Neural progenitor cell (in vitro differentiated cells): ENCODE results near the gene MPP2. TPM values are rescaled to one million over a fixed set of nuclear protein-coding genes. Genes with fewer than 3 reads are reported as not detected.

ENCODE experiments used
- DNase-seq: peaks from one replicate; pipeline ENCODE4 v3.0.0-alpha.2; 2016; ENCODE audit warnings: low spot score
- H2AFZ ChIP-seq: fragments of 200-600 bp; sonication (generic); replicated peaks from 2 replicates; pipeline ENCODE4 v1.6.1; 2016; ENCODE audit warnings: antibody characterized with exemption
- H3F3A ChIP-seq: fragments of 200-600 bp; sonication (generic); 2 replicates; pipeline ENCODE4 v1.6.1; 2016; ENCODE audit warnings: antibody characterized with exemption, low read depth
- H3K27ac ChIP-seq: fragments of 200-600 bp; sonication (generic); 2 replicates; pipeline ENCODE4 v1.5.1; 2016; ENCODE audit warnings: mild to moderate bottlenecking
- H3K27me3 ChIP-seq: fragments of 200-600 bp; sonication (generic); 2 replicates; pipeline ENCODE4 v1.6.1; 2016; ENCODE audit warnings: mild to moderate bottlenecking, moderate library complexity
- H3K36me3 ChIP-seq: fragments of 200-600 bp; sonication (generic); 2 replicates; pipeline ENCODE4 v1.5.1; 2016
- H3K4me1 ChIP-seq: fragments of 200-600 bp; sonication (generic); 2 replicates; pipeline ENCODE4 v1.6.1; 2016; ENCODE audit warnings: mixed run types
- H3K4me2 ChIP-seq: fragments of 200-600 bp; sonication (generic); 2 replicates; pipeline ENCODE4 v1.6.1; 2016
- H3K4me3 ChIP-seq: fragments of 200-600 bp; sonication (generic); 2 replicates; pipeline ENCODE4 v1.5.1; 2016
- H3K79me2 ChIP-seq: fragments of 200-600 bp; sonication (generic); 2 replicates; pipeline ENCODE4 v1.6.1; 2016; ENCODE audit warnings: low read depth
- H3K9ac ChIP-seq: fragments of 200-600 bp; sonication (generic); 2 replicates; pipeline ENCODE4 v1.6.1; 2016
- H3K9me3 ChIP-seq: fragments of 200-600 bp; sonication (generic); 2 replicates; pipeline ENCODE4 v1.5.1; 2016; ENCODE audit warnings: low read depth
- H4K20me1 ChIP-seq: fragments of 200-600 bp; sonication (generic); 2 replicates; pipeline ENCODE4 v1.6.1; 2016; ENCODE audit warnings: low read depth
- H3K27ac Mint-ChIP-seq: 3 replicates; pipeline ENCODE4 v1.8.0; 2021; ENCODE audit warnings: mixed read lengths
- H3K27me3 Mint-ChIP-seq: 2 replicates; pipeline ENCODE4 v1.8.0; 2022; ENCODE audit warnings: low read depth, mild to moderate bottlenecking, inconsistent platforms, moderate library complexity, mixed read lengths; ENCODE audit not compliant: insufficient read depth
- H3K36me3 Mint-ChIP-seq: 3 replicates; pipeline ENCODE4 v1.8.0; 2021; ENCODE audit warnings: mixed read lengths
- H3K4me1 Mint-ChIP-seq: 3 replicates; pipeline ENCODE4 v1.8.0; 2021; ENCODE audit warnings: mixed read lengths
- H3K4me3 Mint-ChIP-seq: 3 replicates; pipeline ENCODE4 v1.8.0; 2021; ENCODE audit warnings: mild to moderate bottlenecking, moderate library complexity, mixed read lengths
- H3K9me3 Mint-ChIP-seq: 3 replicates; pipeline ENCODE4 v1.8.0; 2020; ENCODE audit warnings: mixed read lengths
- EZH2 ChIP-seq: fragments of 200-600 bp; sonication (generic); IDR thresholded peaks from 2 replicates; pipeline ENCODE4 v1.6.1; 2017; ENCODE audit warnings: antibody characterized with exemption, mild to moderate bottlenecking, moderate library complexity
- EZH2phosphoT487 ChIP-seq: fragments of 200-600 bp; sonication (generic); IDR thresholded peaks from 2 replicates; pipeline ENCODE4 v1.6.1; 2017; ENCODE audit warnings: antibody characterized with exemption
- total RNA-seq: library from RNA; depleted of rRNA; stranded (reverse); fragments of >200 nt; gene quantifications from 2 replicates; pipeline ENCODE4 v1.2.3, GENCODE V29; 2015; ENCODE audit warnings: low replicate concordance
- TF ChIP-seq, protein P1 (sequence below): fragments of 200-600 bp; sonication (generic); IDR thresholded peaks from 2 replicates; pipeline ENCODE4 v1.5.1; 2017; ENCODE audit warnings: antibody characterized with exemption, mild to moderate bottlenecking

MPP2 gene, protein sequence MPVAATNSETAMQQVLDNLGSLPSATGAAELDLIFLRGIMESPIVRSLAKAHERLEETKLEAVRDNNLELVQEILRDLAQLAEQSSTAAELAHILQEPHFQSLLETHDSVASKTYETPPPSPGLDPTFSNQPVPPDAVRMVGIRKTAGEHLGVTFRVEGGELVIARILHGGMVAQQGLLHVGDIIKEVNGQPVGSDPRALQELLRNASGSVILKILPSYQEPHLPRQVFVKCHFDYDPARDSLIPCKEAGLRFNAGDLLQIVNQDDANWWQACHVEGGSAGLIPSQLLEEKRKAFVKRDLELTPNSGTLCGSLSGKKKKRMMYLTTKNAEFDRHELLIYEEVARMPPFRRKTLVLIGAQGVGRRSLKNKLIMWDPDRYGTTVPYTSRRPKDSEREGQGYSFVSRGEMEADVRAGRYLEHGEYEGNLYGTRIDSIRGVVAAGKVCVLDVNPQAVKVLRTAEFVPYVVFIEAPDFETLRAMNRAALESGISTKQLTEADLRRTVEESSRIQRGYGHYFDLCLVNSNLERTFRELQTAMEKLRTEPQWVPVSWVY
- total RNA-seq, result 7.8 and 24.5 TPM in 2 replicates

DNA sequence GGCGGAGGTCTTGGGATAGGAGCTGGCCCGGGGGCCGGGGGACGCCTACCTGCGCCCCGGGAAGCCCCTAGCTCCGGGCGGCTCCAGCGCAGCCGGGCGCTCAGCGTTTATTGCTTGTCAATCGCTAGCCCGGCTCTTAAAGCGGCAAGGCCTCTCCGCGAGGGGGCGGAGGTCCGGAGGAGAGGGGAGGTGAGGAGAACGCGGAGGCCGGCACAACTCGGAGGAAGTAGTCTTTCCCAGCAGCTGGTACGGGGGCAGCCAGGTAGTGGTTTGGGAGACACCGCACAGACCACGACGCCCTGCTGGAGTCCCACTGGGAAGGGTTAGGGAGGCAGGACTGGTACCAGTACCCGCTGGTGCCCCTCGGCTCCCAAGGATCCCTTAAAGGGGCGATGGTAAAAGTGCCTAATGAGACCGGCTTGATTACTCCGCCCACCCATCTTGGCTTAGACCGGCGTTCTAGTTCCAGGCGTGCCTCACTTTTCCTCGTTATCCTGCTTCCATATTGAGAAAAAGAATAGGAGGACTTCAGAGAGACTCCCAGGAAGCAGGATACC is at the start of gene MPP2:
MPP2 (minus strand) TSS at position 112 of the 557 bp plus-strand sequence. CDS start 3,076 bp downstream, outside the sequence.
- peaks cover 9% of the 10 kb centered on the region for H3K27me3 Mint-ChIP-seq
- no peaks in the 10 kb centered on the region for H3K9me3 ChIP-seq
- H3K4me2 ChIP-seq, result peak within 1 kb of the TSS; percentile 93
- H3K36me3 Mint-ChIP-seq, result no peaks in the 10 kb centered on the region
- H3K36me3 ChIP-seq, result no peaks in the 10 kb centered on the region
- H3K4me1 Mint-ChIP-seq, result peaks cover 28% of the 10 kb centered on the region
- peak within 1 kb of the TSS; percentile 90 for H3K4me3 Mint-ChIP-seq
- peaks cover 51% of the 10 kb centered on the region for H3F3A ChIP-seq
- peak within 1 kb of the TSS; percentile 76 for H3K4me3 ChIP-seq
- peaks cover 31% of the 10 kb centered on the region for H3K4me1 ChIP-seq
- no peaks in the 10 kb centered on the region for H4K20me1 ChIP-seq
- H3K9me3 Mint-ChIP-seq, result no peaks in the 10 kb centered on the region
- H3K27me3 ChIP-seq, result peaks cover 11% of the 10 kb centered on the region
- no peak within 1 kb of the TSS for H3K27ac ChIP-seq
- no peaks in the 10 kb centered on the region for H3K79me2 ChIP-seq
- H3K27ac Mint-ChIP-seq, result peak within 1 kb of the TSS; percentile 69
- DNase-seq, result peak; percentile 95
- no peak within 1 kb of the TSS for H3K9ac ChIP-seq
- TF ChIP-seq, protein P1, sequence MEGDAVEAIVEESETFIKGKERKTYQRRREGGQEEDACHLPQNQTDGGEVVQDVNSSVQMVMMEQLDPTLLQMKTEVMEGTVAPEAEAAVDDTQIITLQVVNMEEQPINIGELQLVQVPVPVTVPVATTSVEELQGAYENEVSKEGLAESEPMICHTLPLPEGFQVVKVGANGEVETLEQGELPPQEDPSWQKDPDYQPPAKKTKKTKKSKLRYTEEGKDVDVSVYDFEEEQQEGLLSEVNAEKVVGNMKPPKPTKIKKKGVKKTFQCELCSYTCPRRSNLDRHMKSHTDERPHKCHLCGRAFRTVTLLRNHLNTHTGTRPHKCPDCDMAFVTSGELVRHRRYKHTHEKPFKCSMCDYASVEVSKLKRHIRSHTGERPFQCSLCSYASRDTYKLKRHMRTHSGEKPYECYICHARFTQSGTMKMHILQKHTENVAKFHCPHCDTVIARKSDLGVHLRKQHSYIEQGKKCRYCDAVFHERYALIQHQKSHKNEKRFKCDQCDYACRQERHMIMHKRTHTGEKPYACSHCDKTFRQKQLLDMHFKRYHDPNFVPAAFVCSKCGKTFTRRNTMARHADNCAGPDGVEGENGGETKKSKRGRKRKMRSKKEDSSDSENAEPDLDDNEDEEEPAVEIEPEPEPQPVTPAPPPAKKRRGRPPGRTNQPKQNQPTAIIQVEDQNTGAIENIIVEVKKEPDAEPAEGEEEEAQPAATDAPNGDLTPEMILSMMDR, result peak; percentile 17
- TF ChIP-seq EZH2phosphoT487 (no peak), EZH2 (no peak)
- peak within 1 kb of the TSS; percentile 95 for H2AFZ ChIP-seq

DNA sequence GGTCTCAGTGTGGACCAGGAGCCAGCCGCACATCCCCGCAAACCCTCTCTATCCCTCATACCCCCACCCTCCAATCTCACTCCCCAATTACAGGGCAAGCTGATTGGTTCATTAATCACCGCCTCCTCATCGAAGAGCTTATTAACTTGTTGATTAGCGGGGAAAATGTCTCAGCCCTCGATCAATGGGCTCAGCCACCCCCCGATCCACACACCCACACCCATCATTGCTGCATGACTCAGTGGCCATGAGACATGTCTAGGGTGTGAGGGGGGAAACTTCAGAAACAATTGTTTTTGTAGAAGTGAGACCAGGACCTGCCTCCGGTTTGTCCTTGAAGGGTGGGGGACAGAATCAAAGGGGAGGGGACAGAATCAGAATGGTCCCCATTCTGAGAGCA is 48.9 kb upstream of the MPP2 start:
- Mint-ChIP-seq H3K4me1 (peaks cover 10% of the 10 kb centered on the region), H3K4me3 (no peak overlapping the region), H3K27me3 (peaks cover 43% of the 10 kb centered on the region), H3K36me3 (no peaks in the 10 kb centered on the region), H3K27ac (no peak overlapping the region), H3K9me3 (no peaks in the 10 kb centered on the region)
- Histone ChIP-seq H3F3A (peaks cover 27% of the 10 kb centered on the region), H3K4me1 (no peaks in the 10 kb centered on the region), H3K9ac (no peak overlapping the region), H3K4me2 (no peak overlapping the region), H4K20me1 (no peaks in the 10 kb centered on the region), H3K36me3 (no peaks in the 10 kb centered on the region), H3K79me2 (no peaks in the 10 kb centered on the region), H2AFZ (no peak overlapping the region), H3K4me3 (no peak overlapping the region), H3K9me3 (no peaks in the 10 kb centered on the region), H3K27ac (no peak overlapping the region), H3K27me3 (peaks cover 43% of the 10 kb centered on the region)
- DNase-seq, result no peak
- TF ChIP-seq EZH2, result no peak
- TF ChIP-seq EZH2phosphoT487, result no peak

DNA sequence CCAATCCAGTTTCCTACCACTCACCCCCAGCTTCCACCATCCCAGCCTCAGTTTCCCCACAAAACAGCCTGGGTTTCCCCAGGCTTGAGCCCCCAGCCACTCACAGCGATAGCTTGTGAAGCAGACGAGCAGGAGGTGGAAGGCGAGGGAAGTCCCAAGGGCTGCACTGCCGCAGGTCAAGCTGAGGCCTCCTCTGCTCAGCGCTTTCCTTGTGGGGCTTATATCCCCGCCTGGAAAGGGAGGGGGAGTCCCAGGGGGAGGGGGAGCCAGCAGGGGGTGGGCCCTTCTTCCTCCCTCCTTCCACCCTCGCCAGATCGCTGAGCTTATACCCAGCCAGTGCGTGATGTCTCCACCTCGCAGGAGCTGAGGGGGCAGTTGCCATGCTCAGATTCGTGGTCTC is 46.4 kb upstream of the MPP2 start, which contains the start of gene PYY:
PYY (minus strand) TSS at position 195 of the 400 bp plus-strand sequence. CDS start 457 bp downstream, outside the sequence.
- Histone ChIP-seq H4K20me1 (no peaks in the 10 kb centered on the region), H3K4me1 (no peaks in the 10 kb centered on the region), H3K36me3 (no peaks in the 10 kb centered on the region), H3K4me3 (peak within 1 kb of the TSS; percentile 53), H3F3A (peaks cover 27% of the 10 kb centered on the region), H3K27me3 (peaks cover 62% of the 10 kb centered on the region), H3K9ac (no peak within 1 kb of the TSS), H3K79me2 (no peaks in the 10 kb centered on the region), H2AFZ (peak within 1 kb of the TSS; percentile 88), H3K4me2 (peak within 1 kb of the TSS; percentile 72), H3K27ac (no peak within 1 kb of the TSS), H3K9me3 (no peaks in the 10 kb centered on the region)
- Mint-ChIP-seq H3K36me3 (no peaks in the 10 kb centered on the region), H3K27me3 (peaks cover 58% of the 10 kb centered on the region), H3K4me1 (peaks cover 10% of the 10 kb centered on the region), H3K4me3 (peak within 1 kb of the TSS; percentile 79), H3K9me3 (no peaks in the 10 kb centered on the region), H3K27ac (no peak within 1 kb of the TSS)
- DNase-seq, result peak; percentile 38
- no peak for TF ChIP-seq EZH2
